ENCODE results near the gene PDE8B. TPM values are rescaled to one million over a fixed set of nuclear protein-coding genes. Genes with fewer than 3 reads are reported as not detected.

Gene PDE8B
- total RNA-seq, 1 donor: not detected

DNA sequence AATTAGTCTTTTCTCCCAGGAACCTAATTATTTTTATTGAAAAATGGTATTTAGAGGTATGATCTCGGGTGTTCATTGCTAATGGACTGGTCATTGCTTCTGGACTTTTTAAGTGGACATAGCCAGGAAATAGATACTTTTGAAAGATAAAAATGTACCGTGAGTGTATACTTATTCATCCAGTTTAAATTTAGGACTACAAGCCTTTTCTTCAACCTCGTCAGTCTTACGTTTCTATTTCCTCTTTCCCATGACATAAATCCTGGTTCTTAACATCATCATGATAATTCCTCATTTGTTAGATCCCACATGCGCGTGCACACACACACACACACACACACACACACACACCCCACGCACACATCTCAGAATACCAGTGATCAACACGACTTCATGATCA lies 15.1 kb downstream of the PDE8B start:
- H3K4me3 ChIP-seq (ENCODE audit: low read depth, low read length): no peak overlapping the region
- DNase-seq (ENCODE audit: low read depth): no peak
- TF ChIP-seq, protein P1, sequence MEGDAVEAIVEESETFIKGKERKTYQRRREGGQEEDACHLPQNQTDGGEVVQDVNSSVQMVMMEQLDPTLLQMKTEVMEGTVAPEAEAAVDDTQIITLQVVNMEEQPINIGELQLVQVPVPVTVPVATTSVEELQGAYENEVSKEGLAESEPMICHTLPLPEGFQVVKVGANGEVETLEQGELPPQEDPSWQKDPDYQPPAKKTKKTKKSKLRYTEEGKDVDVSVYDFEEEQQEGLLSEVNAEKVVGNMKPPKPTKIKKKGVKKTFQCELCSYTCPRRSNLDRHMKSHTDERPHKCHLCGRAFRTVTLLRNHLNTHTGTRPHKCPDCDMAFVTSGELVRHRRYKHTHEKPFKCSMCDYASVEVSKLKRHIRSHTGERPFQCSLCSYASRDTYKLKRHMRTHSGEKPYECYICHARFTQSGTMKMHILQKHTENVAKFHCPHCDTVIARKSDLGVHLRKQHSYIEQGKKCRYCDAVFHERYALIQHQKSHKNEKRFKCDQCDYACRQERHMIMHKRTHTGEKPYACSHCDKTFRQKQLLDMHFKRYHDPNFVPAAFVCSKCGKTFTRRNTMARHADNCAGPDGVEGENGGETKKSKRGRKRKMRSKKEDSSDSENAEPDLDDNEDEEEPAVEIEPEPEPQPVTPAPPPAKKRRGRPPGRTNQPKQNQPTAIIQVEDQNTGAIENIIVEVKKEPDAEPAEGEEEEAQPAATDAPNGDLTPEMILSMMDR (IDR thresholded peaks at IDR 0.05; ENCODE audit: insufficient read depth, low read length): no peak

GRCh38 chr5:77229887-77230286 lies 19.4 kb downstream of the PDE8B start:
- TF ChIP-seq, protein P1 (IDR thresholded peaks at IDR 0.05; ENCODE audit: insufficient read depth, low read length): no peak
- H3K4me3 ChIP-seq (ENCODE audit: low read depth, low read length): no peak overlapping the region
- no peak for DNase-seq (ENCODE audit: low read depth)

- DNase-seq (ENCODE audit: low read depth): no peak
- H3K4me3 ChIP-seq (ENCODE audit: low read depth, low read length): no peak overlapping the region
- TF ChIP-seq, protein P1 (IDR thresholded peaks at IDR 0.05; ENCODE audit: insufficient read depth, low read length): no peak
Measured at GRCh38 chr5:77230727-77231470, 20.4 kb downstream of the PDE8B start.

DNA sequence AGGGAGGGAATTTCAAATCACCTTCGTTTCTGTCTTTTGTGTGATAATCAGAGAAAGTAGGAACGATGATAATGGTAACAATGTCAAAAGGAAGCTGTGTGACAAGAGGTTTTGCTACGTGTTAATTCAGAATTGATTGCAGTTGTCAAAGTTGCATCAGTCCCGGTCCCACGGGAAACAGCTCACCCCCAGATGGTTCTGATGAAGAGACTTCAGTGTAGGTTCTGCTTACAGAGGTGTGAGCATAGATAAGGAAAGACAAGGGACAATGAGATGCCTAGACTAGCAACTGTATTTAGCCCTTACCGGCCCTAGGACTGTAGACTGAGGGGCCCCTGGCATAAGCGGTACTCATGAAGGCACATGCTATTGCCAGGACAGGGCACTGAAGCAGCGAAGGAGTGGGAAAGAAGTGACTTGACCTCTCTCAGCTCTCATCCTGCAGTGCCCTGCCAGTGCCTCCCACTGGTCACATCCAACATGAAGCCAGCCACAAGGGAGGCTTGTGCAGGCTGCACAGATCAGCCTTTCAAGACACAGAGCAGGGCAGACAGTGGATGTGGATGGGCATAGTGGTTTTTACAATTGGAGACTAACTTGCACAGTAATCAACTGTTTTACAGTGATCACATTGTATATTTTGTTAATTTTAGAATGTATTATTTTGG lies 21.1 kb downstream of the PDE8B start:
- TF ChIP-seq, protein P1 (IDR thresholded peaks at IDR 0.05; ENCODE audit: insufficient read depth, low read length): no peak
- no peak for DNase-seq (ENCODE audit: low read depth)
- no peak overlapping the region for H3K4me3 ChIP-seq (ENCODE audit: low read depth, low read length)

GRCh38 chr5:77232574-77233358 lies 22.3 kb downstream of the PDE8B start:
- no peak for DNase-seq (ENCODE audit: low read depth)
- TF ChIP-seq, protein P1 (IDR thresholded peaks at IDR 0.05; ENCODE audit: insufficient read depth, low read length): no peak

GRCh38 chr5:77235846-77236721 lies 25.6 kb downstream of the PDE8B start:
- H3K4me3 ChIP-seq (ENCODE audit: low read depth, low read length): no peak overlapping the region
- TF ChIP-seq, protein P1 (IDR thresholded peaks at IDR 0.05; ENCODE audit: insufficient read depth, low read length): no peak
- no peak for DNase-seq (ENCODE audit: low read depth)

More at GRCh38 chr5:77232574-77233358, 22.3 kb downstream of the PDE8B start:
- H3K4me3 ChIP-seq (ENCODE audit: low read depth, low read length): no peak overlapping the region

Measured in fibroblast of the aortic adventitia (primary cell).